GM19438 (cell line): ENCODE measurements around the gene NT5C3A.
A peak's percentile ranks its signal among the peaks of the same experiment; 100 is the strongest.

Experiments used
- ATAC-seq: cut with Tn5 transposase; IDR thresholded peaks from one replicate; pipeline ENCODE4 v1.9.1; 2021; ENCODE audit warnings: low read depth; ENCODE audit not compliant: unreplicated experiment

The NT5C3A gene

GRCh38 chr7:33076737-33077136, 14.2 kb upstream of the NT5C3A start:
- ATAC-seq = peak; percentile 77

GRCh38 chr7:33075818-33076518, 13.4 kb upstream of the NT5C3A start:
- no peak for ATAC-seq

- ATAC-seq = no peak
Observed at GRCh38 chr7:33073243-33073642, 10.7 kb upstream of the NT5C3A start.

- no peak for ATAC-seq
Observed at GRCh38 chr7:33072471-33072870, 9.9 kb upstream of the NT5C3A start.

GRCh38 chr7:33070831-33071230, 8.3 kb upstream of the NT5C3A start:
- no peak for ATAC-seq

GRCh38 chr7:33070277-33070676, 7.7 kb upstream of the NT5C3A start:
- no peak for ATAC-seq

- ATAC-seq = no peak
Observed at GRCh38 chr7:33067921-33068320, 5.3 kb upstream of the NT5C3A start.

- no peak for ATAC-seq
Observed at GRCh38 chr7:33066771-33067170, 4.2 kb upstream of the NT5C3A start.

GRCh38 chr7:33065981-33066380, 3.4 kb upstream of the NT5C3A start:
- ATAC-seq = no peak

- peak; percentile 95 for ATAC-seq
Observed at GRCh38 chr7:33062782-33063443, 337 bp upstream of the NT5C3A start.

GRCh38 chr7:33061282-33061937, 1.2 kb downstream of the NT5C3A start:
- ATAC-seq = no peak

- no peak for ATAC-seq
Observed at GRCh38 chr7:33059635-33060034, 2.9 kb downstream of the NT5C3A start.

- ATAC-seq = no peak
Observed at GRCh38 chr7:33055158-33055557, 7.4 kb downstream of the NT5C3A start.

- no peak for ATAC-seq
Observed at GRCh38 chr7:33054261-33054964, 8.2 kb downstream of the NT5C3A start.

- ATAC-seq = no peak
Observed at GRCh38 chr7:33053721-33054120, 8.9 kb downstream of the NT5C3A start.

GRCh38 chr7:33050535-33051318, 11.8 kb downstream of the NT5C3A start:
- ATAC-seq = no peak

GRCh38 chr7:33048704-33049103, 13.9 kb downstream of the NT5C3A start:
- no peak for ATAC-seq

- no peak for ATAC-seq
Observed at GRCh38 chr7:33048257-33048656, 14.3 kb downstream of the NT5C3A start.

GRCh38 chr7:33044986-33045385, 17.6 kb downstream of the NT5C3A start:
- ATAC-seq = no peak

GRCh38 chr7:33044401-33044718, 18.2 kb downstream of the NT5C3A start:
- no peak for ATAC-seq
